MM.1S (cell line): ENCODE results near the gene ZBTB8A.

Experiments
- EZH2 ChIP-seq: fragments of 300-600 bp; sonication (generic); optimal IDR thresholded peaks from 2 replicates; pipeline ENCODE3; 2017; ENCODE audit warnings: low read depth, mild to moderate bottlenecking, antibody characterized with exemption, low read length, mixed read lengths
- EZH2phosphoT487 ChIP-seq: fragments of 300-600 bp; sonication (generic); IDR thresholded peaks from 2 replicates; pipeline ENCODE4 v1.6.1; 2018; ENCODE audit warnings: antibody characterized with exemption, low read length
- TF ChIP-seq, protein P1 (sequence below): fragments of 300-600 bp; sonication (generic); IDR thresholded peaks from 2 replicates; pipeline ENCODE4 v1.5.1; 2016; ENCODE audit warnings: antibody characterized with exemption, low read length, mixed read lengths

DNA sequence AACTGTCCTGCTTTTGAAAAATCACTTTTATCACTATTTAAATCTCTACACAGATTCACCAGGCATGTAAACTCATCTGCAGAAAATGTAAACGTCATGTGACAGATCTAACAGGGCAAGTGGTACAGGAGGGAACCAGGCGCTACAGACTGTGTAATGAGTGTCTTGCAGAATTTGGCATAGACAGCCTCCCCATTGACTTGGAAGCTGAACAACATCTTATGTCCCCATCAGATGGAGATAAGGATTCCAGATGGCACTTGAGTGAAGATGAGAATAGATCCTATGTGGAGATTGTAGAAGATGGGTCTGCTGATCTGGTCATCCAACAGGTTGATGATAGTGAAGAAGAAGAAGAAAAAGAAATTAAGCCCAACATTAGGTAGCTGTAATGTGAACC lies 60.8 kb downstream of the ZBTB8A start:
- TF ChIP-seq EZH2 (no peak), EZH2phosphoT487 (no peak)
- TF ChIP-seq, protein P1, sequence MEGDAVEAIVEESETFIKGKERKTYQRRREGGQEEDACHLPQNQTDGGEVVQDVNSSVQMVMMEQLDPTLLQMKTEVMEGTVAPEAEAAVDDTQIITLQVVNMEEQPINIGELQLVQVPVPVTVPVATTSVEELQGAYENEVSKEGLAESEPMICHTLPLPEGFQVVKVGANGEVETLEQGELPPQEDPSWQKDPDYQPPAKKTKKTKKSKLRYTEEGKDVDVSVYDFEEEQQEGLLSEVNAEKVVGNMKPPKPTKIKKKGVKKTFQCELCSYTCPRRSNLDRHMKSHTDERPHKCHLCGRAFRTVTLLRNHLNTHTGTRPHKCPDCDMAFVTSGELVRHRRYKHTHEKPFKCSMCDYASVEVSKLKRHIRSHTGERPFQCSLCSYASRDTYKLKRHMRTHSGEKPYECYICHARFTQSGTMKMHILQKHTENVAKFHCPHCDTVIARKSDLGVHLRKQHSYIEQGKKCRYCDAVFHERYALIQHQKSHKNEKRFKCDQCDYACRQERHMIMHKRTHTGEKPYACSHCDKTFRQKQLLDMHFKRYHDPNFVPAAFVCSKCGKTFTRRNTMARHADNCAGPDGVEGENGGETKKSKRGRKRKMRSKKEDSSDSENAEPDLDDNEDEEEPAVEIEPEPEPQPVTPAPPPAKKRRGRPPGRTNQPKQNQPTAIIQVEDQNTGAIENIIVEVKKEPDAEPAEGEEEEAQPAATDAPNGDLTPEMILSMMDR = no peak
